ENCODE results near the gene GOLGA6L2.
"Not testable (repeated sequence)": the region's sequence is repeated elsewhere in the genome, so short reads cannot be mapped to it uniquely, and the experiment has no call there.

Gene GOLGA6L2

GRCh38 chr15:23422946-23423708 is 23.9 kb downstream of the GOLGA6L2 start:
- DNase-seq: no peak

DNA sequence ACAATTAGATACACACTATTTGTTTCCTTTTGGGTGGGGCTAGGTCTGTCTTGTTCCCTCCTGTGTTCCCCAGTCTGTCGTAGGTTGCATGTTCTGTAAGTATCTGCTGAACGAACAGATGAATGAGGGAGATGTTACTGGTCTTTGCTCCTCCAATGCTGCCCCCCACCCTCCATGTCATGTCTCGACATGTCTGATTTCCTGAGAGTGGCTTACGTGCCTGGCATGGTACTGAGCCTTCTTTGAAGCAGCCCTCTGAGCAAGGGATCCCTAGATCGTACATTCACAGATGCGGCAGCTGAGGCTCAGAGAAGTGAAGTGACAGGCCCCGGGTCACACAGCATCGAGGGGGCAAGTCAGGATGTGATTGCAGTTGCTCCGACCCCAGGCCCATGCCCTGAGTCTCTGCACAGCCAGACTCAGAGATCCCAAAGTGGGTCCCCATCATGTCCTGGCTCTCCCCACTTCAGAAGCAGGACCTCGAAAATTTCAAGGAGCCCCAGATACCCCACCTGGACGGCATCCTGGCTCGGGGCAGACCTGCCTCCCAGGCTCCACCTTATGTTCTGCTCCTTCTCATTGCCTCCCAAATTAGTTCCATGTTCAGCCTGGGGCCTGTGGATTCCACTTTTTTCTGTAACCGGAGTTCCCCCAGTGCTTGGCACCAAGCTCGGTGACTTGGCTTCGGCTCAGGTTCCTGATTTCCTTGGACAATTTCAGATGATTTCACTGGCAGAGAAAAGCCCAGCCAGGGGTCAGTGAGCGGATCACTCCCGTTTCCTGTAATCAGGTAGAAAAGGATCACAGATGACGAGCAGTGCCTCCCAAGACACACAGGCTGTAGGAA is 24.7 kb downstream of the GOLGA6L2 start:
- no peak for DNase-seq

- no peak for DNase-seq
These were observed 26.1 kb downstream of the GOLGA6L2 start for GRCh38 chr15:23420806-23421575.

GRCh38 chr15:23416349-23417276 is 30.4 kb downstream of the GOLGA6L2 start:
- no peak for DNase-seq

DNA sequence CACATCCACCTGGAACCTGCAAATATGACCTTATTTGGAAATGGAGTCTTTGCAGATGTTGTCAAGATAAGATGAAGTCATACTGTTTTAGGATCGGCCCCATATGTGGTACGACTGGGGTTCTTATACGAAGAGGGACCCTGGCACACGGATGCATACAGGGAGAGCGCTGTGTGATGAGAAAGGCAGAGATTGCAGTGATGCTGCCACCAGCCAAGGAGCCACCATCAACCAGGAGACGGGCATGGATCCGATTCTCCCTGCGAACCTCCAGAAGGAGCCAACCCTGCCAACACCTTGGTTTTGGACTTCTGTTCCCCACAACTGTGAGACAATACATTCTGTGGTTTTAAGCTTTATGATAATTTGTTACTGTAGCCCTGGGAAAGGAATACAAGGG is 31.2 kb downstream of the GOLGA6L2 start:
- not testable (repeated sequence) for DNase-seq

- DNase-seq: no peak
These were observed 31.6 kb downstream of the GOLGA6L2 start for GRCh38 chr15:23415321-23415865.

DNA sequence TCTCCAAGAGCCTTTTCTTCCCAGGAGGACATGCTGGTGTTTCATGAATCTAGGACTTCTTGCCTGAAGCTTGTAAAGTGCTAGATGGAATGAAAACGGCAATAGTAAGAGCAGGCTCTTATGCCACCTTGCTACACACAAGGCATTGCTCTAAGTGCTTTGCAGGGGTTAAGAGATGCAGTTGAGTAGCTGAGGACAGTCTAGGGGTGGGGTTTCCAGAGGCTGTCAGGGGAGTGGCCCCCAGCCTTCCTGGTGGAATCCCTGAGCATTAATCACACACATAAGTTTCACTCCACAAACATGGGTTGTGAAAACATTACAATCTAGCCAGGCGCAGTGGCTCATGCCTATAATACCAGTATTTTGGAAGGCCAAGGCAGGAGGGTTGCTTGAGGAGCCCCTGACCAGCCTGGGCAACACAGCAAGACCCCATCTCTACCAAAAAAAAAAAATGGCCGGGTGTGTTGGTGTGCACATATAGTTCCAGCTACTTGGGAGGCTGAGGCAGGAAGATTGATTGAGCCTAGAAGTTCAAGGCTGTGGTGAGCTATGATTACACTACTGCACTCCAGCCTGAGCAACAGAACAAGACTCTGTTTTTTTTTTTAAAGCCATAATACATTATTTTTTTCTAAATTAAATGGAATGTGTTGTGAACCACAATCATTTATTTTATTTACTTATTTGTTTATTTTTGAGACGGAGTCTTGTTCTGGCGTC is 34.0 kb downstream of the GOLGA6L2 start:
- DNase-seq: not testable (repeated sequence)

- no peak for DNase-seq
These were observed 35.2 kb downstream of the GOLGA6L2 start for GRCh38 chr15:23411841-23412240.

GRCh38 chr15:23403550-23403949 is 43.5 kb downstream of the GOLGA6L2 start:
- no peak for DNase-seq

GRCh38 chr15:23402544-23402943 is 44.5 kb downstream of the GOLGA6L2 start:
- no peak for DNase-seq

DNA sequence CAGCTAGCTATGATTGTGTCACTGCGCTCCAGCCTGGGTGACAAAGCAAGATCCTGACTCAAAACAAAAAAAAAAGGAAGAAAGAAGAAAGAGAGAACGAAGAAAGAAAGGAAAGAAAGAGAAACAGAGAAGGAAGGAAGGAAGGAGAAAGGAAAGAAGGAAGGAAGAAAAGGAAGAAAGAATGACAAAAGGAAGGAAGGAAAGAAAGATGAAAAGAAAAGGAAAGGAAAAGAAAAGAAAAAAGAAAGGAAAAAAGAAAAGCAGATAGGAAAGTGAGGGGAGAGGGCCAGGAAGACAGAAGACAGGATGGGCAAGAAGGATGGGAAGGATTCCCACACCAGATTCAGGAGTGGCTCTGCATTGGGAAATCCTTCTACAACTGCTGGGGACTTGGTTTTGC is 44.9 kb downstream of the GOLGA6L2 start:
- no peak for DNase-seq

DNA sequence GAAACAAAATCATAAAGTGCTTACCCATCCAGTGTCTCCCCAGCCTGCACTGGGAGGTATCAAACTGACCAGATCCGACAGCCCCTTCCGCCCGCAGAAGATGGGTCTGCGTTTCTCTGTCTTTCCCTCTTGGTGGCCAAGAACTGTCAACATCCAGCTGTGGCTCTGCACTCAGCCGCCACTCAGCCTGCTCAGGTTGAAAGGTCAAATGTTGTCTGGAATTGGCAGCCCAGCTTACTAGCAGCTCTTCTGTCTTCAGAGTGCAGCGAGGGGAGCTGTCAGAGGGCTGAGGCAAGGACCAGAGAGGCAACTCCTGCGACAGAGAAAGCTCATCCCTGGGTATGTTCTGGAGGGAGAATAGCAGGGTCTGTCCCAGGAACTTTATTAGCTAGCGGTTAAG is 45.4 kb downstream of the GOLGA6L2 start:
- no peak for DNase-seq

- not testable (repeated sequence) for DNase-seq
These were observed 47.8 kb downstream of the GOLGA6L2 start for GRCh38 chr15:23399207-23399606.

DNA sequence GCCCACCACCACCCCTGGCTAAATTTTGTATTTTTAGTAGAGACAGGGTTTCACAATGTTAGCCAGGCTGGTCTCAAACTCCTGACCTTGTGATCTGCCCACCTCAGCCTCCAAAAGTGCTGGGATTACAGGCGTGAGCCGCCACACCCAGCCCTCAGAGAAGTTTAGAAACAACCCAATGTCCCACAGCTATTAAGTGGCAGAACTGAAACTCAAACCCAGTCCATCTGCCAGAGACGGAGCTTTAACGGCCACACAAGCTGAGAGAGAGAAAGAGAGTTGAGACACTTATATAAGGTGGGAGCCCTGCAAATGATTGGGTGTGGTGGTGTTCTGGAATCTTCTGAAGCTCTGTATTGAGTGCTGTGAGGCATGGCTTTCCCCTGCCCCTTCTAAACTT is 48.7 kb downstream of the GOLGA6L2 start:
- not testable (repeated sequence) for DNase-seq

- no peak for DNase-seq
These were observed 49.3 kb downstream of the GOLGA6L2 start for GRCh38 chr15:23397779-23398178.

DNA sequence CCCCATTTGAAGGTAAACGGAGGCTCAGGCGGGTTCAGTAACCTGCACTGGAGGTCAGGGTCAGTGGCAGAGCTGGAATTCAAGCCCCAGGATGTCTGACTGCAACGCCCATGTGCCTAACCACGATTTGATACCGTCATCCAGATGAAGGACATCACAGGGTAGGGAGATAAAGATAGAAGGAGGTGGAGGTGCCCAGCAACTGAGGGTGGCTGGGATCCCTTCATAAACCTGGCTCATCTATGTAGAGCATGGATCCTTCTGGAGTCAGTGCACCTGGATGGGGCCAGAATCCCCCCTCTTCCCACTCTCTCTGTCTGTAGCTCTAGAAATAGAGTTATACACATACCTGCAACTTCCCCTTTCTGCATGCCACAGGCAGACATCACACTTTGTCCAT is 51.2 kb downstream of the GOLGA6L2 start:
- DNase-seq: no peak

DNA sequence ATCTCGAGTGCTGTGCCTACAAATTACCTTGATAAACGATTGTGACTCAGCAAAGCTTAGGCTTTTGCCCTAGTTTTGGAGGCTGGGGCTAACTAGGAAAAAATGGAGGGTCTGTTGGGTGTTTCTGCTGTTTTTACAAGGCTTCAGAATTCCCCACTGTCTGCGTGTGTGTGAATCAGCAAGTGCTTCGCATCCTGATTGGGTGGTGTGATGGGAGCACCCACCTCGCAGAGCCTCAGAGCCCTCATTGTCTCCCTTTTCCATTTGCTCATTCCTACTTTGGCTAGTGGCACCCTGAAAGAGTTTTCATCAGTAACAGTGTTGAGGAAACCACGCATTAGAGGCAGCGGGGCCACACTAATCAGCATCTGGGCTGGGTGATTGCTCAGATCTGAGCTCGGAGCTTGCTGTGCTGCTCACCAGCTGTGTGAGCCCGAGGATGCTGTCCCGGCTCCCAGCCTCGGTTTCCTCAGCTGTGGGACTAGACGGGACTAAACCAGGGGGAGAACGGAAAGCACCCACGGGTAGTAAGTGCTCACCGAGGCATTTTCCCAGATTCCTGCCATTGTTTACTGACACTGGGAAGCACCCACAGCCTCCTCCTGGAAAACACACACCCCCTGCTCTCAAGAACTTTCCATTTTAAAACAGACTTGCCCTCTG is 51.9 kb downstream of the GOLGA6L2 start:
- DNase-seq: no peak
